RWPE2 (cell line): ENCODE measurements around the gene LCN12.

ENCODE experiments used
- ATAC-seq: fragments of 200-7000 bp; cut with Tn5 transposase; 3 replicates; pipeline ENCODE4 v1.9.1; 2021; ENCODE audit warnings: low read depth
- DNase-seq: peaks from one replicate; pipeline ENCODE4 v3.0.0-alpha.2; 2020; ENCODE audit warnings: low spot score
- H3K27ac ChIP-seq: fragments of 450-650 bp; 2 replicates; pipeline ENCODE4 v1.5.1; 2017; ENCODE audit warnings: mild to moderate bottlenecking; ENCODE audit not compliant: poor library complexity, severe bottlenecking
- H3K27me3 ChIP-seq: fragments of 250-450 bp; sonication (Bioruptor Pico); 2 replicates; pipeline ENCODE4 v1.5.1; 2021; ENCODE audit warnings: mild to moderate bottlenecking, moderate library complexity; ENCODE audit not compliant: insufficient read depth, poor library complexity, severe bottlenecking
- H3K36me3 ChIP-seq: fragments of 250-450 bp; sonication (Bioruptor Pico); 2 replicates; pipeline ENCODE4 v1.5.1; 2020; ENCODE audit warnings: low read depth, mild to moderate bottlenecking, moderate library complexity
- H3K4me1 ChIP-seq: fragments of 250-450 bp; sonication (Bioruptor Pico); 2 replicates; pipeline ENCODE4 v1.5.1; 2021; ENCODE audit warnings: mild to moderate bottlenecking, moderate library complexity; ENCODE audit not compliant: insufficient read depth, poor library complexity, severe bottlenecking
- H3K4me3 ChIP-seq: fragments of 250-450 bp; sonication (Bioruptor Pico); 2 replicates; pipeline ENCODE4 v1.5.1; 2021; ENCODE audit warnings: mild to moderate bottlenecking, moderate library complexity; ENCODE audit not compliant: severe bottlenecking
- H3K9me3 ChIP-seq: fragments of 250-450 bp; sonication (Bioruptor Pico); 2 replicates; pipeline ENCODE4 v1.5.1; 2021; ENCODE audit warnings: mild to moderate bottlenecking, moderate library complexity; ENCODE audit not compliant: severe bottlenecking
- CTCF ChIP-seq: fragments of 450-650 bp; IDR thresholded peaks from one replicate; pipeline ENCODE4 v1.5.1; 2017; ENCODE audit warnings: mild to moderate bottlenecking, moderate library complexity; ENCODE audit not compliant: poor library complexity, severe bottlenecking

The LCN12 gene

DNA sequence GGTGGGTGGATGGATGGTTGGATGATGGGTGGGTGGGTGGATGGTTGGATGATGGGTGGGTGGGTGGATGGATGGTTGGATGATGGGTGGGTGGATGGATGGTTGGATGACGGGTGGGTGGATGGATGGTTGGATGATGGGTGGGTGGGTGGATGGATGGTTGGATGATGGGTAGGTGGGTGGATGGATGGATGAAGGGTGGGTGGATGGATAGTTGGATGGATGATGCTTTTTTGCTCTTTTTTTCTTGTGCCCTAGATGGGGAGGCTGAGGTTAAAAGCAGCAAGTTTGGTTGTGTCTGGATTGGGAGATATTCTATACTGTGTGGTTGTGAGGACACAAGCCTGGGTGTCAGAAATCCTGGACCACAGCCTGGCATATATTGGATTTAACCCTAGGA, 5.4 kb downstream of the LCN12 start:
- H3K4me3 ChIP-seq = no peak overlapping the region
- H3K36me3 ChIP-seq = no peaks in the 10 kb centered on the region
- ATAC-seq (no peak), DNase-seq (no peak)
- no peak overlapping the region for H3K27ac ChIP-seq
- H3K4me1 ChIP-seq = no peaks in the 10 kb centered on the region
- TF ChIP-seq CTCF = no peak
- H3K9me3 ChIP-seq = no peaks in the 10 kb centered on the region
- H3K27me3 ChIP-seq = no peaks in the 10 kb centered on the region

DNA sequence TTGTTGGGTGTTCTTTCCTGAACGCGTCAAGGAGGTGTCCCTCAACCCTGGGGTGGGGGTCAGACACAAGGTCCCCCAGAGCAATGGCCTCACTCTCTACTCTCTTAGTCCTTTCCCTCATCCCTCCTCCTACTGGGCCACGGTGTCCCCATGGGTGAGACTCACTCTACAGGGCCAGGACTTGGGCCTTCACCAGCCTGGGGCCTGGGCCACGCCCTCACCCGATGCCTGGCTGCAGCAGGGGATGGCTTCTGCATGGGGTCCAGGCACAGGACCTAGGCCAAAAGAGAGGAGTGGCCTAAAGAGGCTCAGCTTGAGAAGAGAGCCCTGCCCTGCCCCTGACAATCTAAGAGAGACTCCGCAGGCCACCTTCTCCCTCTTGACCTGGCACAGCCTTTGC, 5.8 kb downstream of the LCN12 start:
- DNase-seq (no peak), ATAC-seq (no peak)
- H3K27ac ChIP-seq = no peak overlapping the region
- no peaks in the 10 kb centered on the region for H3K36me3 ChIP-seq
- TF ChIP-seq CTCF = no peak
- no peaks in the 10 kb centered on the region for H3K9me3 ChIP-seq
- no peak overlapping the region for H3K4me3 ChIP-seq
- H3K4me1 ChIP-seq = no peaks in the 10 kb centered on the region
- no peaks in the 10 kb centered on the region for H3K27me3 ChIP-seq

DNA sequence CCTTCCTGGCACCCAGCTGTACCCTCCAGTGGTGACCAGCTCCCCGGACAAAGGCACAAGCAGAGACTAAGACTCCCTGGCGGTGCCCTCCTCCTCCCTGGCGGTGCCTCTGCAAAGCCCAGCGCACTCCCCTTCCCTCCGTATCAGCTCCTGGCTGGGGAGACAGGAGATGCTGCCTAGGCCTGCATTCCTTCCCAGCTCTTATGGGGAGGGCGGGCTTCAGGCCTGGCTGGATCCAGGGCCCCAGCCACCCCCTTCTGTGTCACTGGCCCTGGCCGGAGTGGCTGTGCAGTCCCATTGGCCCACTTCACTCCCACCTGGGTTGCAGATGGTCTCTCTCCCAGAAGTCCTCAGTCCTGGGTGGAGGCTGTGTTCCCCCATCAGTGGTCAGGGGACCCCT, 6.4 kb downstream of the LCN12 start:
- Histone ChIP-seq H3K4me1 (no peaks in the 10 kb centered on the region), H3K9me3 (no peaks in the 10 kb centered on the region), H3K36me3 (no peaks in the 10 kb centered on the region), H3K27me3 (no peaks in the 10 kb centered on the region), H3K4me3 (no peak overlapping the region), H3K27ac (no peak overlapping the region)
- ATAC-seq (no peak), DNase-seq (no peak)
- no peak for TF ChIP-seq CTCF

- H3K27me3 ChIP-seq = no peaks in the 10 kb centered on the region
- no peak overlapping the region for H3K4me3 ChIP-seq
- no peaks in the 10 kb centered on the region for H3K9me3 ChIP-seq
- no peak for TF ChIP-seq CTCF
- no peak for DNase-seq
- H3K27ac ChIP-seq = no peak overlapping the region
- ATAC-seq = no peak
- no peaks in the 10 kb centered on the region for H3K36me3 ChIP-seq
- H3K4me1 ChIP-seq = no peaks in the 10 kb centered on the region
Measured at GRCh38 chr9:136958898-136959850, 7.1 kb downstream of the LCN12 start.

DNA sequence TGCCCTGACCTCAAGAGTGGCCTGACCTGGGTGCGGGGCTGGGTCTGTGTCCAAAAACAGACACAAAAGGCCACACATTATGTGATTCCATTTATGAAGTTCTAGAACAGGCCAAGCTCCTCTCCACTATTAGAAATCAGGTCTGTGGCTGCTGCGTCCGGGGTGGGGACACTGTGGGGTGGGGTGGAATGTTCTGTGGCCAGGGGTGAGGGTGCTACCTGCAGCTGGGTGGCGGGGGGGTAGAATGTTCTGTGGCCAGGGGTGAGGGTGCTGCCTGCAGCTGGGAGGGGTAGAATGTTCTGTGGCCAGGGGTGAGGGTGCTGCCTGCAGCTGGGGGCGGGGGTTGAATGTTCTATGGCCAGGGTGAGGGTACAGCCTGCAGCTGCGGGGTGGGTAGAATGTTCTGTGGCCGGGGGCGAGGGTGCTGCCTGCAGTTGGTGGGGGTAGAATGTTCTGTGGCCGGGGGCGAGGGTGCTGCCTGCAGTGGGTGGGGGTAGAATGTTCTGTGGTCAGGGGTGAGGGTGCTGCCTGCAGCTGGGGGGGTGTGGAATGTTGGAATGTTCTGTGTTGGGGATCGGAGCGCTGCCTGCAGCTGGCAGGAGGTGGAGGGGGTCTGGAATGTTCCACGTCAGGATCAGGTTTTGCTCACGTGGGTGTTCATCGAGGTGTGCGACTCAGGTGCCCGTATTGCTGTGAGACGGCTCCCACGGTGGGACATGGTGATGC, 8.3 kb downstream of the LCN12 start:
- no peak overlapping the region for H3K27ac ChIP-seq
- DNase-seq = no peak
- no peaks in the 10 kb centered on the region for H3K36me3 ChIP-seq
- no peaks in the 10 kb centered on the region for H3K9me3 ChIP-seq
- H3K4me1 ChIP-seq = no peaks in the 10 kb centered on the region
- ATAC-seq = no peak
- no peak for TF ChIP-seq CTCF
- H3K27me3 ChIP-seq = no peaks in the 10 kb centered on the region
- H3K4me3 ChIP-seq = no peak overlapping the region
